Measurements from ENCODE around the gene THSD7B.

DNA sequence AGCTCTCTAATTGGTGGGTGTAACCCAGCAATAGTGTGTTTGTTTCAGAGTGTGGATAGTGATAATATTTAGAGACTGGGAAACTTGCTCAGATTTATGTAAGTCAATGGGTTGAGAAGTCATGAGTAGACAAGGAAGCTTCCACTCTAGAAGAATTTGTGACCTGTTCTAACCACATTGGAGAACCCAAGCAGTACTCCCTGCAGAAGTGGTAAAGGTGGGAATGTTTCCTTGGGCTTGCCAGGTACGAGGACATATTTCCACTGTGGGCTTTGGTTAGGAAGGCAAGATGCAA is 350.4 kb downstream of the THSD7B start:
- TF ChIP-seq, protein P1, sequence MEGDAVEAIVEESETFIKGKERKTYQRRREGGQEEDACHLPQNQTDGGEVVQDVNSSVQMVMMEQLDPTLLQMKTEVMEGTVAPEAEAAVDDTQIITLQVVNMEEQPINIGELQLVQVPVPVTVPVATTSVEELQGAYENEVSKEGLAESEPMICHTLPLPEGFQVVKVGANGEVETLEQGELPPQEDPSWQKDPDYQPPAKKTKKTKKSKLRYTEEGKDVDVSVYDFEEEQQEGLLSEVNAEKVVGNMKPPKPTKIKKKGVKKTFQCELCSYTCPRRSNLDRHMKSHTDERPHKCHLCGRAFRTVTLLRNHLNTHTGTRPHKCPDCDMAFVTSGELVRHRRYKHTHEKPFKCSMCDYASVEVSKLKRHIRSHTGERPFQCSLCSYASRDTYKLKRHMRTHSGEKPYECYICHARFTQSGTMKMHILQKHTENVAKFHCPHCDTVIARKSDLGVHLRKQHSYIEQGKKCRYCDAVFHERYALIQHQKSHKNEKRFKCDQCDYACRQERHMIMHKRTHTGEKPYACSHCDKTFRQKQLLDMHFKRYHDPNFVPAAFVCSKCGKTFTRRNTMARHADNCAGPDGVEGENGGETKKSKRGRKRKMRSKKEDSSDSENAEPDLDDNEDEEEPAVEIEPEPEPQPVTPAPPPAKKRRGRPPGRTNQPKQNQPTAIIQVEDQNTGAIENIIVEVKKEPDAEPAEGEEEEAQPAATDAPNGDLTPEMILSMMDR (IDR thresholded peaks at IDR 0.05; ENCODE audit: poor library complexity, severe bottlenecking): no peak
- TF ChIP-seq TAF1 (IDR thresholded peaks at IDR 0.05; ENCODE audit: low read depth) (no peak), POLR2AphosphoS5 (IDR thresholded peaks at IDR 0.05) (no peak)
